Mesodermal cell (in vitro differentiated cells): ENCODE results near the gene GLRA3.
"Not testable (repeated sequence)": the region's sequence is repeated elsewhere in the genome, so short reads cannot be mapped to it uniquely, and the experiment has no call there.

Source experiments
- H3K27ac ChIP-seq: 2 replicates; pipeline ENCODE4 v1.7.0; 2013; ENCODE audit warnings: mild to moderate bottlenecking, low read depth, low read length, moderate library complexity; ENCODE audit not compliant: severe bottlenecking
- H3K36me3 ChIP-seq: 2 replicates; pipeline ENCODE4 v1.7.1; 2013; ENCODE audit warnings: mild to moderate bottlenecking, low read length, moderate library complexity; ENCODE audit not compliant: control insufficient read depth, insufficient read depth
- H3K4me1 ChIP-seq: one replicate; pipeline ENCODE4 v1.7.1; 2013; ENCODE audit warnings: mild to moderate bottlenecking, low read length; ENCODE audit not compliant: insufficient read depth, control insufficient read depth, poor library complexity, severe bottlenecking
- H3K4me3 ChIP-seq: 2 replicates; pipeline ENCODE4 v1.7.0; 2013; ENCODE audit warnings: low read length, control low read depth, mild to moderate bottlenecking; ENCODE audit not compliant: insufficient read depth, poor library complexity, severe bottlenecking; ENCODE audit errors: extremely low read depth
- H3K9me3 ChIP-seq: 2 replicates; pipeline ENCODE4 v1.7.1; 2013; ENCODE audit warnings: mild to moderate bottlenecking, low read length, moderate library complexity; ENCODE audit not compliant: control insufficient read depth
- WGBS, 2 experiments: methylation state at CpG; one replicate each; pipeline ENCODE4 v1.1.5; 2013; ENCODE audit warnings: missing lambda C conversion rate in 2 of 2; ENCODE audit not compliant: insufficient coverage in 2 of 2; 5-methylcytosine and 5-hydroxymethylcytosine counted together

The GLRA3 gene

DNA sequence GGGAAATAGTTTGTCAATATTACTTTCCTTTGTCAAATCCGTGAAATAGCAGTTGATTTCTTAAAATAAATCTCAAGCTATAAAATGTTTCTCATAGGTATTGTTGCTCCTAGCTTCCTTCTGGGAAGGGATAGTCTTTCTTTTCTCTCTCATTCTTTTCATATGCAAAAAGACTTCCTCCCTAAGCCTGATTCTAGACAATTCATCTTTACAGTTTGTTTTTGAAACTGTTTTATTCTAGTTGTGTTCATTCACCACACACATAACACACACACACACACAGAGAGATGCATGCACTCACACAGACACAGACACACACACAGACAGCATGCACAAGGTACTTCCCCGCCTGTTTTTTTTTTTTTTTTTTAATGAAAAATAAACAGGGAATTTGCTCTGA is 18.2 kb downstream of the GLRA3 start:
- WGBS, 2 experiments, result no CpG with 5 or more reads among the region's 2 CpGs
- H3K27ac ChIP-seq, result no peak overlapping the region
- no peaks in the 10 kb centered on the region for H3K9me3 ChIP-seq
- no peak overlapping the region for H3K4me3 ChIP-seq
- H3K36me3 ChIP-seq, result no peaks in the 10 kb centered on the region
- H3K4me1 ChIP-seq, result no peaks in the 10 kb centered on the region

DNA sequence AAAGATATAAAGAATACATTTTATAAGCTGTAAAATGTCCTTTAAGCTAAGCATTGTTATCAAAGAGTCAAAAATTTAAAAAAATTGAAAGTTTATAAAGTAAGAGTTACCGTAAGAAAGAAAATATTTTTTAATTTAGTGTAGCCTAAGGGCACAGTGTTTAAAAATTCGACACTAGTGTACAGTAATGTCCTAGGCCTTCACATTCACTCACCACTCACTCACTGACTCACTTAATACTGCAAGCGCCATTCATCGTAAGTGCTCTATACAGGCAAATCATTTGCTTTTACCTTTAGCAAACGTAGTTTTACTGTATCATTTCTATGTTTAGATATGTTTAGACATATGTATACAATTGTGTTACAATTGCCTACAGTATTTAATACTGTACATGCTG is 20.2 kb downstream of the GLRA3 start:
- H3K4me1 ChIP-seq, result no peaks in the 10 kb centered on the region
- 100% methylated on average over 2 of the region's 5 CpGs; no CpG with 5 or more reads in 1 of the 2 experiments for WGBS, 2 experiments
- no peaks in the 10 kb centered on the region for H3K36me3 ChIP-seq
- no peaks in the 10 kb centered on the region for H3K9me3 ChIP-seq
- no peak overlapping the region for H3K27ac ChIP-seq
- H3K4me3 ChIP-seq, result no peak overlapping the region

DNA sequence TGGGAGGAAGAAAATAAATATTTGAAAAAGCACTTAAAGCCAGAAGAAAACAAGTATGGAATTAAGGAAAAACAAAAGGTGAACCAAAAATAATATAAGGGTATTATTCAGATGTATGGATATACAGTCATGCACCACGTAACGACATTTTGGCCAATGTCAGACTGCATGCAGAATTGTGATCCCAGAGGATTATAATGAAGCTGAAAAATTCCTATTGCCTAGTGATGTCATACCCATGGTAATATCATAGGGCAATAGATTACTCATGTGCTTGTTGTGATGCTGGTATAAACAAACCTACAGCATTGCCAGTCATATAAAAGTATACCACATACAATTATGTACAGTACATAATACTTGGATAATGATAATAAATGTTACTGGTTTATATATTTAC is 20.9 kb downstream of the GLRA3 start:
- H3K4me3 ChIP-seq, result no peak overlapping the region
- H3K36me3 ChIP-seq, result no peaks in the 10 kb centered on the region
- H3K27ac ChIP-seq, result no peak overlapping the region
- WGBS, 2 experiments, result no CpG with 5 or more reads among the region's 2 CpGs
- no peaks in the 10 kb centered on the region for H3K4me1 ChIP-seq
- no peaks in the 10 kb centered on the region for H3K9me3 ChIP-seq

- Histone ChIP-seq H3K4me1 (no peaks in the 10 kb centered on the region), H3K9me3 (no peaks in the 10 kb centered on the region), H3K4me3 (no peak overlapping the region), H3K27ac (no peak overlapping the region), H3K36me3 (no peaks in the 10 kb centered on the region)
- 100% methylated on average over 1 of the region's 1 CpG; no CpG with 5 or more reads in 1 of the 2 experiments for WGBS, 2 experiments
These were observed 23.3 kb downstream of the GLRA3 start for GRCh38 chr4:174805746-174806145.

DNA sequence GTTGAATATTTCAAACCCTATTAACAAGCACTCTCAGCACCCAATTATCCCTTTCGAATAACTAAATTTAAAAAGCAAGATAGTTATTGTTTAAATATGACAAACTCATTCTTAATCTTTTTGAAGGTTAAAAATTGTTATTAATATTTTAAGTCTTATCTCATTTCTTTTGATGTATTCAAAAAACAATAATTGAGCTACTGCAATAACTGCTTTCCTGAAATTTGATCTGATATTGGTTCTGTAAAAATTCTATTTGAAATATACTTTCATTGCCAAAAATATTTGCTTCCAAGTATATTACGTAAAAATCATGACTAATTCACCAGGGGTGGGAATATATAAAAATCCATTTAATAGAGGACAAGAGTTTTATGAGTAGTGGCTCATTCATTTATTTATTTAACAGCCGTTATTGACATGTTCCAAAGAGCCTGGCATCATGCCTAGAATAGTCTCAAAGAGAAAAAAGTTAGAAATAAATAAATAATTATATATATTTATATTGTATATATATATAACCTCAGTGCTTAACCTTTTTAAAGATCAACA is 34.4 kb downstream of the GLRA3 start:
- Histone ChIP-seq H3K27ac (no peak overlapping the region), H3K9me3 (no peaks in the 10 kb centered on the region), H3K4me1 (no peaks in the 10 kb centered on the region), H3K36me3 (no peaks in the 10 kb centered on the region), H3K4me3 (no peak overlapping the region)
- no CpG with 5 or more reads among the region's 3 CpGs for WGBS, 2 experiments

- H3K4me1 ChIP-seq, result no peaks in the 10 kb centered on the region
- no peak overlapping the region for H3K4me3 ChIP-seq
- no peak overlapping the region for H3K27ac ChIP-seq
- H3K36me3 ChIP-seq, result no peaks in the 10 kb centered on the region
- H3K9me3 ChIP-seq, result no peaks in the 10 kb centered on the region
These were observed 39.4 kb downstream of the GLRA3 start for GRCh38 chr4:174789657-174790056.

DNA sequence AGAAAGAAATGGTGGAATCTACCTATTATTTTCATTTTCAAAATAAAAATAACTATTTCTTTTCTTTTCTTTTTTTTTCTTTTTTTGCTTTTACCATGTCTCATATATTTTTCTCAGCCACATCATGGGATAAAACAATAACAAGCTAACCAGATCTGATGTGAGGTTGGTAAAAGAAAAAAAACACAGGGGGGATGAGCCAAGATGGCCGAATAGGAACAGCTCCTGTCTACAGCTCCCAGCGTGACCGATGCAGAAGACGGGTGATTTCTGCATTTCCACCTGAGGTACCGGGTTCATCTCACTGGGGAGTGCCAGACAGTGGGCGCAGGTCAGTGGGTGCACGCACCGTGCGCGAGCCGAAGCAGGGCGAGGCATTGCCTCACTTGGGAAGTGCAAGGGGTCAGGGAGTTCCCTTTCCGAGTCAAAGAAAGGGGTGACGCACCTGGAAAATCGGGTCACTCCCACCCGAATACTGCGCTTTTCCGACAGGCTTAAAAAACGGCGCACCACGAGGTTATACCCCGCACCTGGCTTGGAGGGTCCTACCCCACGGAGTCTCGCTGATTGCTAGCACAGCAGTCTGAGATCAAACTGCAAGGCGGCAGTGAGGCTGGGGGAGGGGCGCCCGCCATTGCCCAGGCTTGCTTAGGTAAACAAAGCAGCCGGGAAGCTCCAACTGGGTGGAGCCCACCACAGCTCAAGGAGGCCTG is 50.6 kb downstream of the GLRA3 start:
- H3K4me1 ChIP-seq, H3K9me3 ChIP-seq, H3K4me3 ChIP-seq, H3K27ac ChIP-seq, H3K36me3 ChIP-seq: not testable (repeated sequence)
- WGBS, 2 experiments, result 100% methylated on average over 3 to 7 of the region's 28 CpGs

DNA sequence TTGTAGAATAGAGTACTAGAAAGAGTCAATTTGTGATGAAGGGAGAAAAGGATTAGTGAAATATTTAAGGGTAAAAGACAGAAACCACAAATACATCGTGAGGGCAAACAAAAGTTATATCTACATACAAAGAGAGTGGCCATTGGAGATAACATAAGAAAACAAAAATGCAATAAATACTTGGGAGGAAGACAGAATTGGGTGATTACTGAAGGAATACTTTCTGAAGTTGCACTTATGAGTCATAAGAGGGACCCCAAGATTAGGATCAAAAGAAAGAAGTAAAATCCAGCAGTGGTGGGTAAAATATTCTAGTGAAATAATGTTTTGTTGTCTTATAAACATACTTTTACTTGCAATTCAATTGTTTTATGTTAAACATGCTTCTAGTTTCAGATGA is 53.7 kb downstream of the GLRA3 start:
- Histone ChIP-seq H3K4me3 (no peak overlapping the region), H3K9me3 (no peaks in the 10 kb centered on the region), H3K36me3 (no peaks in the 10 kb centered on the region), H3K27ac (no peak overlapping the region), H3K4me1 (no peaks in the 10 kb centered on the region)
- no CpG with 5 or more reads among the region's 1 CpG for WGBS, 2 experiments

DNA sequence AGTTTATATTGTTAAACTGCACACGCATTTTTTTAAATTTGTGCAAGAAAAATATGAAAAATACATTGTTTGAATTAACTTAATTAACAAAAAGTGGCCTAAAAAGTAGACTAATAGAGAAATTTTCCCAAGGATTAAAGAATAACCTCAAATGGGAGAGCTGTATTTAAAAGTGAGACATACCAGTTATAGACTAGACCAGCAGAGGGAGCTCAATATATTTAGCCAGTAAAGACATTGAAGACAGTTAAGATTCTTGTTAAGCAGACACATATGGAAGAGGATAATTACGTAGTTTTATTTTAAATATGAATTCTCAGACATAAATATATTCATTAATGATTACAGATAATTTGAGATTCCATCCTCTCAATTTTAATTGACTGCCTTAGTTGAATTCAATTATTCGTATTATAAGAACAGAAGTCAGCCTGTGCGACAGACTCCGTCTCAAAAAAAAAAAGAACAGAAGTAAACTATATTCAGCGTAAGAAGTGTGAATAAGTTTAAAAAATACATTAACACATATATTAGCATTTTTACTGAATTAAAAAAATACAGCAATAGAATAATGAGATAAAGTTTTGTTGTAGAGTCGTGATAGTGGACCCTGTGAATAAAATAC is 64.8 kb downstream of the GLRA3 start:
- no peaks in the 10 kb centered on the region for H3K4me1 ChIP-seq
- H3K4me3 ChIP-seq, result no peak overlapping the region
- H3K36me3 ChIP-seq, result no peaks in the 10 kb centered on the region
- no peaks in the 10 kb centered on the region for H3K9me3 ChIP-seq
- H3K27ac ChIP-seq, result no peak overlapping the region
- WGBS, 2 experiments, result no CpG with 5 or more reads among the region's 7 CpGs

- H3K27ac ChIP-seq, result no peak overlapping the region
- H3K36me3 ChIP-seq, result no peaks in the 10 kb centered on the region
- H3K9me3 ChIP-seq, result no peaks in the 10 kb centered on the region
- no peak overlapping the region for H3K4me3 ChIP-seq
- no peaks in the 10 kb centered on the region for H3K4me1 ChIP-seq
- 86 to 100% methylated on average over 1 of the region's 4 CpGs for WGBS, 2 experiments
These were observed 65.5 kb downstream of the GLRA3 start for GRCh38 chr4:174763454-174764104.

DNA sequence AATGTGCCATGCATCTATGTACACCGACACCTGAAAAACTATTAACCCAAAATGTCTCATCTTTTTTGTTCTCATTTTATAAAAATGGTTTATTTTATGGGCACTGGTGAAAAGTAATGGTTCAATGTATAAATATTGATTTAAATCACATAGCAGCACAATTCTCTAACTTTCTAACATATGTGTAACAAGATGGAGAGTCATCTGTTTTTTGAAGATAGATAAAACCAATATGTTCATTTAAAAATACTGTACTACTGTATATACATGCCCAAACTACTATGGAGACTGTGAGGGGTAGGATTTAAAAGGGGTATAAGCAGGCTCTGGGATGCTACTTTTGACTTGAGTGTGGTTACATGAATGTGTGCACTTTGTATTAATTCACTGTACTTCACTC is 67.6 kb downstream of the GLRA3 start:
- no peak overlapping the region for H3K4me3 ChIP-seq
- WGBS, 2 experiments, result no CpG with 5 or more reads among the region's 1 CpG

More for the DNA sequence above, 67.6 kb downstream of the GLRA3 start:
- no peaks in the 10 kb centered on the region for H3K9me3 ChIP-seq
- no peaks in the 10 kb centered on the region for H3K36me3 ChIP-seq
- no peaks in the 10 kb centered on the region for H3K4me1 ChIP-seq
- no peak overlapping the region for H3K27ac ChIP-seq
